Measurements from ENCODE around the gene CHD5.

The CHD5 gene

GRCh38 chr1:6052543-6053205 lies 127.4 kb downstream of the CHD5 start:
- peak; percentile 60 for DNase-seq

Data from DMS153 (cell line).